HEK293 (cell line): ENCODE measurements around the gene MAGEF1.

Experiments used
- CTCF ChIA-PET: fragments of 350-600 bp; formaldehyde crosslinking; extraction: SDS; loops from one replicate; lab custom pipeline; 2021; ENCODE audit warnings: antibody characterized with exemption; lab: Yijun Ruan, JAX
- POLR2A ChIA-PET: fragments of 300-600 bp; formaldehyde crosslinking; extraction: SDS; loops from one replicate; lab custom pipeline; 2020; ENCODE audit warnings: antibody characterized with exemption, inconsistent platforms; lab: Yijun Ruan, JAX
- H3K27ac ChIP-seq: fragments of 200-500 bp; sonication (Bioruptor generic); 2 replicates; pipeline ENCODE4 v1.5.1; 2014; ENCODE audit warnings: low read depth, low read length, control low read depth, inconsistent platforms; ENCODE audit errors: extremely low read depth
- H3K36me3 ChIP-seq, 2 experiments: fragments of 200-500 bp in 1 of 2; sonication (Bioruptor generic) in 1 of 2; 1 replicate in 1 of 2; 2 replicates in 1 of 2; pipeline ENCODE4 v1.5.1; 2014 to 2017; ENCODE audit warnings: inconsistent platforms in 2 of 2, low read length in 2 of 2; ENCODE audit not compliant: control insufficient read depth in 2 of 2, insufficient read depth in 1 of 2
- H3K4me1 ChIP-seq: fragments of 200-500 bp; sonication (Bioruptor generic); 2 replicates; pipeline ENCODE4 v1.5.1; 2014; ENCODE audit warnings: mild to moderate bottlenecking, low read length, inconsistent platforms; ENCODE audit not compliant: control insufficient read depth, insufficient read depth
- H3K4me3 ChIP-seq: 2 replicates; pipeline ENCODE4 v1.5.1; 2011; ENCODE audit warnings: low read depth, mild to moderate bottlenecking, control low read depth, low read length, moderate library complexity
- H3K9me3 ChIP-seq: fragments of 200-500 bp; sonication (Bioruptor generic); 2 replicates; pipeline ENCODE4 v1.5.1; 2014; ENCODE audit warnings: low read depth, low read length, inconsistent platforms; ENCODE audit not compliant: control insufficient read depth, insufficient read depth
- EGR2 ChIP-seq: fragments of 450-650 bp; formaldehyde crosslinking; IDR thresholded peaks from 2 replicates; pipeline ENCODE4 v1.5.1; 2016; ENCODE audit warnings: low read depth, missing biosample characterization, missing genetic modification characterization
- FEZF1 ChIP-seq: fragments of 450-650 bp; formaldehyde crosslinking; IDR thresholded peaks from 2 replicates; pipeline ENCODE4 v1.5.1; 2016; ENCODE audit warnings: missing biosample characterization, missing genetic modification characterization
- GLIS1 ChIP-seq: fragments of 450-650 bp; formaldehyde crosslinking; IDR thresholded peaks from 2 replicates; pipeline ENCODE4 v1.5.1; 2016; ENCODE audit warnings: missing biosample characterization, missing genetic modification characterization
- GLIS2 ChIP-seq: fragments of 450-650 bp; formaldehyde crosslinking; IDR thresholded peaks from 2 replicates; pipeline ENCODE4 v1.5.1; 2016; ENCODE audit warnings: missing biosample characterization, missing genetic modification characterization
- IKZF3 ChIP-seq: fragments of 450-650 bp; IDR thresholded peaks from 2 replicates; pipeline ENCODE4 v1.5.0; 2018; ENCODE audit warnings: missing biosample characterization, mild to moderate bottlenecking, missing genetic modification characterization, moderate library complexity
- KLF1 ChIP-seq: fragments of 450-650 bp; formaldehyde crosslinking; IDR thresholded peaks from 2 replicates; pipeline ENCODE4 v1.5.1; 2016; ENCODE audit warnings: missing biosample characterization, missing genetic modification characterization
- KLF8 ChIP-seq: fragments of 450-650 bp; formaldehyde crosslinking; IDR thresholded peaks from 2 replicates; pipeline ENCODE4 v1.5.1; 2016; ENCODE audit warnings: missing biosample characterization, missing genetic modification characterization
- MZF1 ChIP-seq: fragments of 450-650 bp; formaldehyde crosslinking; IDR thresholded peaks from 2 replicates; pipeline ENCODE4 v1.5.1; 2017; ENCODE audit warnings: missing biosample characterization, missing genetic modification characterization, borderline replicate concordance
- RBAK ChIP-seq: fragments of 450-650 bp; formaldehyde crosslinking; IDR thresholded peaks from 2 replicates; pipeline ENCODE4 v1.5.1; 2016; ENCODE audit warnings: missing biosample characterization, missing genetic modification characterization
- SETDB1 ChIP-seq: IDR thresholded peaks from one replicate; pipeline ENCODE4 v1.6.1; 2017; ENCODE audit warnings: mild to moderate bottlenecking, low read length, moderate library complexity, mixed read lengths; ENCODE audit not compliant: insufficient read length
- SP3 ChIP-seq: fragments of 450-650 bp; formaldehyde crosslinking; IDR thresholded peaks from 2 replicates; pipeline ENCODE4 v1.5.1; 2016; ENCODE audit warnings: missing biosample characterization, missing genetic modification characterization
- SP7 ChIP-seq: fragments of 450-650 bp; formaldehyde crosslinking; IDR thresholded peaks from 2 replicates; pipeline ENCODE4 v1.5.1; 2016; ENCODE audit warnings: missing biosample characterization, missing genetic modification characterization
- TCF7L2 ChIP-seq: IDR thresholded peaks from 2 replicates; pipeline ENCODE4 v1.6.1; 2011; ENCODE audit warnings: low read depth, mild to moderate bottlenecking, inconsistent platforms, low read length, moderate library complexity, borderline replicate concordance
- ZBTB20 ChIP-seq: fragments of 450-650 bp; formaldehyde crosslinking; IDR thresholded peaks from 2 replicates; pipeline ENCODE4 v1.5.1; 2016; ENCODE audit warnings: missing biosample characterization, missing genetic modification characterization
- ZNF223 ChIP-seq: fragments of 450-650 bp; formaldehyde crosslinking; IDR thresholded peaks from 2 replicates; pipeline ENCODE4 v1.5.1; 2016; ENCODE audit warnings: missing biosample characterization, missing genetic modification characterization
- ZNF274 ChIP-seq, 2 experiments: fragments of 200-500 bp in 1 of 2; fragments of 450-650 bp in 1 of 2; sonication (Bioruptor generic) in 1 of 2; formaldehyde crosslinking in 1 of 2; IDR thresholded peaks; 2 replicates each; pipeline versions ENCODE4 v1.5.1 to v1.6.1; 2014 to 2016; ENCODE audit warnings: borderline replicate concordance in 1 of 2, inconsistent platforms in 1 of 2, low read length in 1 of 2, missing biosample characterization in 1 of 2, missing genetic modification characterization in 1 of 2
- ZNF341 ChIP-seq: fragments of 450-650 bp; formaldehyde crosslinking; IDR thresholded peaks from 2 replicates; pipeline ENCODE4; 2016; ENCODE audit warnings: low read depth, missing biosample characterization, missing genetic modification characterization
- ZNF394 ChIP-seq: fragments of 450-650 bp; formaldehyde crosslinking; IDR thresholded peaks from 2 replicates; pipeline ENCODE4 v1.5.1; 2016; ENCODE audit warnings: missing biosample characterization, missing genetic modification characterization, mild to moderate bottlenecking, moderate library complexity, borderline replicate concordance
- ZNF426 ChIP-seq: fragments of 450-650 bp; formaldehyde crosslinking; IDR thresholded peaks from 2 replicates; pipeline ENCODE4 v1.5.1; 2017; ENCODE audit warnings: missing biosample characterization, missing genetic modification characterization, mild to moderate bottlenecking, inconsistent platforms, moderate library complexity
- ZNF530 ChIP-seq: fragments of 450-650 bp; formaldehyde crosslinking; IDR thresholded peaks from 2 replicates; pipeline ENCODE4 v1.5.1; 2016; ENCODE audit warnings: low read depth, missing biosample characterization, missing genetic modification characterization
- ZNF549 ChIP-seq: fragments of 450-650 bp; IDR thresholded peaks from 2 replicates; pipeline ENCODE4 v1.5.1; 2018; ENCODE audit warnings: missing biosample characterization, missing genetic modification characterization, mild to moderate bottlenecking, inconsistent platforms, moderate library complexity
- ZNF600 ChIP-seq: fragments of 450-650 bp; formaldehyde crosslinking; IDR thresholded peaks from 2 replicates; pipeline ENCODE4 v1.5.1; 2016; ENCODE audit warnings: missing biosample characterization, missing genetic modification characterization
- ZNF629 ChIP-seq: fragments of 450-650 bp; formaldehyde crosslinking; IDR thresholded peaks from 2 replicates; pipeline ENCODE4 v1.5.1; 2017; ENCODE audit warnings: missing biosample characterization, missing genetic modification characterization
- ZNF660 ChIP-seq: fragments of 450-650 bp; IDR thresholded peaks from 2 replicates; pipeline ENCODE4 v1.5.1; 2018; ENCODE audit warnings: missing biosample characterization, mild to moderate bottlenecking, missing genetic modification characterization
- ZNF837 ChIP-seq: fragments of 450-650 bp; formaldehyde crosslinking; IDR thresholded peaks from 2 replicates; pipeline ENCODE4 v1.5.1; 2016; ENCODE audit warnings: missing biosample characterization, missing genetic modification characterization
- TF ChIP-seq, protein P1 (sequence below): fragments of 450-650 bp; formaldehyde crosslinking; IDR thresholded peaks from 2 replicates; pipeline ENCODE4 v1.5.1; 2016; ENCODE audit warnings: missing biosample characterization, missing genetic modification characterization
- TF ChIP-seq, protein P2 (sequence below): fragments of 450-650 bp; formaldehyde crosslinking; IDR thresholded peaks from 2 replicates; pipeline ENCODE4 v1.5.1; 2016; ENCODE audit warnings: missing biosample characterization, missing genetic modification characterization
- TF ChIP-seq, protein P3 (sequence below): fragments of 450-650 bp; formaldehyde crosslinking; IDR thresholded peaks from 2 replicates; pipeline ENCODE4 v1.5.1; 2016; ENCODE audit warnings: missing biosample characterization, missing genetic modification characterization
- TF ChIP-seq, protein P4 (sequence below): fragments of 450-650 bp; formaldehyde crosslinking; IDR thresholded peaks from 2 replicates; pipeline ENCODE4 v1.5.1; 2016; ENCODE audit warnings: missing biosample characterization, missing genetic modification characterization

Gene MAGEF1

DNA sequence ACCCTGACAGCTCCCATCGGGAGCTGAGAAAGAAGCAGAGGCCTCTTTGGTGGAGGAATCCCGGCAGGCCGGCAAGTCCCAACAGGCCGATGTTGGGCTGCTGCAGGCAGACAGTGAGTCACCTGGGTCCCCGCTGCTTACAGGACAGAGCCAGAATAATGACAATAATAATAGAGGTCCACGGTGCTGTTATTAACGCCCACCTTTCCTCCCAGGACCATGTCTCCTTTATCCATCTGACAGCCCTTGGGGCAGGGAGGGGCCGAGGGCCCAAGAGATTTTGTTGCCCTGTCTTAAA, 29.3 kb upstream of the MAGEF1 start (continued):
- TF ChIP-seq SP7 (tag by site-specific recombination) (peak; percentile 66), ZNF341 (no peak), SP3 (tag by site-specific recombination) (no peak), RBAK (no peak), ZBTB20 (no peak), ZNF549 (no peak)
- TF ChIP-seq, protein P1, sequence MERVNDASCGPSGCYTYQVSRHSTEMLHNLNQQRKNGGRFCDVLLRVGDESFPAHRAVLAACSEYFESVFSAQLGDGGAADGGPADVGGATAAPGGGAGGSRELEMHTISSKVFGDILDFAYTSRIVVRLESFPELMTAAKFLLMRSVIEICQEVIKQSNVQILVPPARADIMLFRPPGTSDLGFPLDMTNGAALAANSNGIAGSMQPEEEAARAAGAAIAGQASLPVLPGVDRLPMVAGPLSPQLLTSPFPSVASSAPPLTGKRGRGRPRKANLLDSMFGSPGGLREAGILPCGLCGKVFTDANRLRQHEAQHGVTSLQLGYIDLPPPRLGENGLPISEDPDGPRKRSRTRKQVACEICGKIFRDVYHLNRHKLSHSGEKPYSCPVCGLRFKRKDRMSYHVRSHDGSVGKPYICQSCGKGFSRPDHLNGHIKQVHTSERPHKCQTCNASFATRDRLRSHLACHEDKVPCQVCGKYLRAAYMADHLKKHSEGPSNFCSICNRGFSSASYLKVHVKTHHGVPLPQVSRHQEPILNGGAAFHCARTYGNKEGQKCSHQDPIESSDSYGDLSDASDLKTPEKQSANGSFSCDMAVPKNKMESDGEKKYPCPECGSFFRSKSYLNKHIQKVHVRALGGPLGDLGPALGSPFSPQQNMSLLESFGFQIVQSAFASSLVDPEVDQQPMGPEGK (tag by site-specific recombination), result no peak
- TF ChIP-seq, protein P2, sequence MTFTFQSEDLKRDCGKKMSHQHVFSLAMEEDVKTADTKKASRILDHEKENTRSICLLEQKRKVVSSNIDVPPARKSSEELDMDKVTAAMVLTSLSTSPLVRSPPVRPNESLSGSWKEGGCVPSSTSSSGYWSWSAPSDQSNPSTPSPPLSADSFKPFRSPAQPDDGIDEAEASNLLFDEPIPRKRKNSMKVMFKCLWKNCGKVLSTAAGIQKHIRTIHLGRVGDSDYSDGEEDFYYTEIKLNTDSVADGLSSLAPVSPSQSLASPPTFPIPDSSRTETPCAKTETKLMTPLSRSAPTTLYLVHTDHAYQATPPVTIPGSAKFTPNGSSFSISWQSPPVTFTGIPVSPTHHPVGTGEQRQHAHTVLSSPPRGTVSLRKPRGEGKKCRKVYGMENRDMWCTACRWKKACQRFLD (tag by site-specific recombination), result no peak

DNA sequence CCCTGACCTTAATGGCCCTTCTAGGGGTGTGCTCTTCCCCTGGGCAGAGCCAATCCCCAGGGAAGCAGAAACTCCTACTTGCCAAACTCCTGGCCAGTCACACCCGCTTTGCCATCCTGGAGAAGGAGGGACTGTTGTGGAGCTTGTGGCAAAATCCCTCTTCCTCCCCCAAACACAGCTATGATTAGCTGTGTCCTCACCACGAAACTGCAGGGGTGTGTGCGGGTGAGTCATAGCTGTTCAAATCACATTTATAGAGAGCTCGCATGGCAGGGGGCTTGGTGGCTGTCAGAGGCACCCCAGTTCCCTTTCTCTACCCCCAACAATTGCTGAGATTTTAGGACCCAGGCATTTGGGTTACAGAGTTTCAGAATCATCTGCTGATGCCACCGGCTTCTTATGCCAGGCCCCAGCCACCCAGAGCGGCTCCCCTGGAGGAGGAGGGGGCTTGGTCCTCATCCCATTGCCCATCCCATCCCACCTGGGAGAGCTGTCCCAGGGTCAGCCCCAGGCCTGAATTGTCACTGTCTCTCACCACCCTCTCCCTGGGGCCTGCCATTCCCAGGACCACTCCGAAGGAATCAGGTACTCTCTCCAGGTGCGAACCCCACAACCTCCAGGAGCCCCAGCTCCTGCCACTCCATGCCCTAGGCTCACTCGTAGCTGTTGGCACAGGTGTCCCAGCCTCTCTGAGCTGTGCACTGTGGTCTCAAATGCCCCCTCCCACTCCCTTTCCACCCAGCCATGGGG, 28.8 kb upstream of the MAGEF1 start:
- no peak overlapping the region for H3K27ac ChIP-seq
- H3K9me3 ChIP-seq, result no peaks in the 10 kb centered on the region
- H3K4me1 ChIP-seq, result no peaks in the 10 kb centered on the region
- ChIA-PET CTCF (interaction anchor here (0.6 to 3.1 kb wide), 2 partner anchors 180 kb away, joined by 3 to 25 read pairs; partner anchors contain the start of gene EPHB3), POLR2A (interaction anchor here (1.1 kb wide), 1 partner anchor 179 kb away, joined by 4 read pairs; the partner anchor contains the start of gene EPHB3)
- no peaks in the 10 kb centered on the region for H3K36me3 ChIP-seq
- no peak overlapping the region for H3K4me3 ChIP-seq
- TF ChIP-seq IKZF3 (peak; percentile 76), ZNF341 (no peak), ZNF660 (tag by site-specific recombination) (peak; percentile 65; the same call in 1 of the 2 replicates), EGR2 (tag by site-specific recombination) (peak; percentile 49; the same call in 1 of the 2 replicates), ZNF274 (IDR thresholded peaks at IDR 0.05; ENCODE audit: low read length) (no peak), ZNF274 (tag by site-specific recombination; IDR thresholded peaks at IDR 0.05; ENCODE audit: borderline replicate concordance) (no peak), KLF1 (tag by site-specific recombination) (0 out of 2 replicates have a peak, but pooled peaks have one; percentile 10), ZNF837 (tag by site-specific recombination) (no peak), GLIS1 (tag by site-specific recombination) (peak; percentile 69), MZF1 (tag by site-specific recombination) (peak; percentile 38; the same call in 1 of the 2 replicates), ZNF530 (tag by site-specific recombination) (no peak), TCF7L2 (no peak), KLF8 (no peak), ZNF629 (tag by site-specific recombination) (peak; percentile 43), FEZF1 (tag by site-specific recombination) (no peak), GLIS2 (tag by site-specific recombination) (peak; percentile 65), ZNF600 (peak; percentile 80), ZNF223 (tag by site-specific recombination) (no peak), ZNF426 (tag by site-specific recombination) (no peak), ZNF394 (0 out of 2 replicates have a peak, but pooled peaks have one; percentile 12), SETDB1 (no peak)
- TF ChIP-seq, protein P3, sequence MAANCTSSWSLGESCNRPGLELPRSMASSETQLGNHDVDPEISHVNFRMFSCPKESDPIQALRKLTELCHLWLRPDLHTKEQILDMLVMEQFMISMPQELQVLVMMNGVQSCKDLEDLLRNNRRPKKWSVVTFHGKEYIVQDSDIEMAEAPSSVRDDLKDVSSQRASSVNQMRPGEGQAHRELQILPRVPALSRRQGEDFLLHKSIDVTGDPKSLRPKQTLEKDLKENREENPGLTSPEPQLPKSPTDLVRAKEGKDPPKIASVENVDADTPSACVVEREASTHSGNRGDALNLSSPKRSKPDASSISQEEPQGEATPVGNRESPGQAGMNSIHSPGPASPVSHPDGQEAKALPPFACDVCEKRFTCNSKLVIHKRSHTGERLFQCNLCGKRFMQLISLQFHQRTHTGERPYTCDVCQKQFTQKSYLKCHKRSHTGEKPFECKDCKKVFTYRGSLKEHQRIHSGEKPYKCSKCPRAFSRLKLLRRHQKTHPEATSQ (tag by site-specific recombination), result no peak
- TF ChIP-seq, protein P4, sequence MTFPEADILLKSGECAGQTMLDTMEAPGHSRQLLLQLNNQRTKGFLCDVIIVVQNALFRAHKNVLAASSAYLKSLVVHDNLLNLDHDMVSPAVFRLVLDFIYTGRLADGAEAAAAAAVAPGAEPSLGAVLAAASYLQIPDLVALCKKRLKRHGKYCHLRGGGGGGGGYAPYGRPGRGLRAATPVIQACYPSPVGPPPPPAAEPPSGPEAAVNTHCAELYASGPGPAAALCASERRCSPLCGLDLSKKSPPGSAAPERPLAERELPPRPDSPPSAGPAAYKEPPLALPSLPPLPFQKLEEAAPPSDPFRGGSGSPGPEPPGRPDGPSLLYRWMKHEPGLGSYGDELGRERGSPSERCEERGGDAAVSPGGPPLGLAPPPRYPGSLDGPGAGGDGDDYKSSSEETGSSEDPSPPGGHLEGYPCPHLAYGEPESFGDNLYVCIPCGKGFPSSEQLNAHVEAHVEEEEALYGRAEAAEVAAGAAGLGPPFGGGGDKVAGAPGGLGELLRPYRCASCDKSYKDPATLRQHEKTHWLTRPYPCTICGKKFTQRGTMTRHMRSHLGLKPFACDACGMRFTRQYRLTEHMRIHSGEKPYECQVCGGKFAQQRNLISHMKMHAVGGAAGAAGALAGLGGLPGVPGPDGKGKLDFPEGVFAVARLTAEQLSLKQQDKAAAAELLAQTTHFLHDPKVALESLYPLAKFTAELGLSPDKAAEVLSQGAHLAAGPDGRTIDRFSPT (tag by site-specific recombination), result peak; percentile 73
